SU-DHL-6 (cell line): ENCODE data around the gene ARID3B.

Experiments
- H2AFZ ChIP-seq: fragments of 200-600 bp; sonication (generic); 2 replicates; pipeline ENCODE4 v1.6.1; 2014; ENCODE audit warnings: low read depth, mild to moderate bottlenecking, moderate library complexity, mixed read lengths, antibody characterized with exemption, low read length; ENCODE audit not compliant: severe bottlenecking
- H3F3A ChIP-seq: fragments of 200-600 bp; shearing (Covaris generic); 2 replicates; pipeline ENCODE4 v1.6.0; 2016; ENCODE audit warnings: antibody characterized with exemption, mild to moderate bottlenecking; ENCODE audit not compliant: insufficient read depth
- H3K27ac ChIP-seq: fragments of 200-600 bp; sonication (generic); 2 replicates; pipeline ENCODE4 v1.5.1; 2016; ENCODE audit warnings: low read depth, mild to moderate bottlenecking, low read length, moderate library complexity, mixed read lengths
- H3K27me3 ChIP-seq: fragments of 200-600 bp; sonication (generic), shearing (Covaris generic); 2 replicates; pipeline ENCODE4 v1.6.0; 2014; ENCODE audit warnings: mild to moderate bottlenecking, low read length
- H3K36me3 ChIP-seq: fragments of 200-600 bp; sonication (generic); 2 replicates; pipeline ENCODE4 v1.6.1; 2014; ENCODE audit warnings: mild to moderate bottlenecking, low read length, mixed read lengths
- H3K4me2 ChIP-seq: fragments of 300-600, 200-600 bp; shearing (Covaris generic), sonication (generic); 2 replicates; pipeline ENCODE4 v1.6.0; 2014; ENCODE audit warnings: low read length, low read depth, mild to moderate bottlenecking; ENCODE audit not compliant: poor library complexity, severe bottlenecking
- H3K4me3 ChIP-seq: fragments of 200-600 bp; sonication (generic); 2 replicates; pipeline ENCODE4 v1.5.1; 2014; ENCODE audit warnings: antibody characterized with exemption, low read length, mild to moderate bottlenecking, mixed read lengths; ENCODE audit not compliant: insufficient read depth, poor library complexity, severe bottlenecking
- H3K79me2 ChIP-seq: fragments of 200-600 bp; sonication (generic); 2 replicates; pipeline ENCODE4 v1.6.1; 2014; ENCODE audit warnings: mild to moderate bottlenecking, low read length, moderate library complexity; ENCODE audit not compliant: insufficient read depth
- H3K9ac ChIP-seq: fragments of 200-600 bp; sonication (generic); 2 replicates; pipeline ENCODE4 v1.7.0; 2014; ENCODE audit warnings: mild to moderate bottlenecking, low read length
- H3K9me2 ChIP-seq: fragments of 200-600 bp; sonication (generic); replicated peaks from 2 replicates; pipeline ENCODE4 v1.6.1; 2014; ENCODE audit warnings: low read length; ENCODE audit not compliant: insufficient read depth
- H3K9me3 ChIP-seq: fragments of 200-600 bp; sonication (generic); 2 replicates; pipeline ENCODE4 v1.6.1; 2014; ENCODE audit warnings: low read length, mixed read lengths; ENCODE audit not compliant: insufficient read depth
- H4K20me1 ChIP-seq: fragments of 200-600 bp; sonication (generic); 2 replicates; pipeline ENCODE4 v1.6.1; 2014; ENCODE audit warnings: low read depth, mild to moderate bottlenecking, antibody characterized with exemption, low read length, moderate library complexity, mixed read lengths
- EZH2phosphoT487 ChIP-seq: fragments of 200-600 bp; sonication (generic), shearing (Covaris generic); conservative IDR thresholded peaks from 2 replicates; pipeline ENCODE4 v1.6.1; 2018; ENCODE audit warnings: mild to moderate bottlenecking, antibody characterized with exemption, low read length, moderate library complexity, mixed read lengths
- TF ChIP-seq, protein P1 (sequence below): fragments of 200-600 bp; sonication (generic); IDR thresholded peaks from one replicate; pipeline ENCODE4 v1.5.1; 2017; ENCODE audit warnings: antibody characterized with exemption, mild to moderate bottlenecking, low read length, moderate library complexity; ENCODE audit not compliant: insufficient read depth, poor library complexity, severe bottlenecking

Gene ARID3B

GRCh38 chr15:74643665-74644204, 102.7 kb downstream of the ARID3B start:
- no peak overlapping the region for H3K4me3 ChIP-seq
- no peaks in the 10 kb centered on the region for H3K79me2 ChIP-seq
- no peaks in the 10 kb centered on the region for H3F3A ChIP-seq
- H3K4me2 ChIP-seq, result no peak overlapping the region
- TF ChIP-seq, protein P1, sequence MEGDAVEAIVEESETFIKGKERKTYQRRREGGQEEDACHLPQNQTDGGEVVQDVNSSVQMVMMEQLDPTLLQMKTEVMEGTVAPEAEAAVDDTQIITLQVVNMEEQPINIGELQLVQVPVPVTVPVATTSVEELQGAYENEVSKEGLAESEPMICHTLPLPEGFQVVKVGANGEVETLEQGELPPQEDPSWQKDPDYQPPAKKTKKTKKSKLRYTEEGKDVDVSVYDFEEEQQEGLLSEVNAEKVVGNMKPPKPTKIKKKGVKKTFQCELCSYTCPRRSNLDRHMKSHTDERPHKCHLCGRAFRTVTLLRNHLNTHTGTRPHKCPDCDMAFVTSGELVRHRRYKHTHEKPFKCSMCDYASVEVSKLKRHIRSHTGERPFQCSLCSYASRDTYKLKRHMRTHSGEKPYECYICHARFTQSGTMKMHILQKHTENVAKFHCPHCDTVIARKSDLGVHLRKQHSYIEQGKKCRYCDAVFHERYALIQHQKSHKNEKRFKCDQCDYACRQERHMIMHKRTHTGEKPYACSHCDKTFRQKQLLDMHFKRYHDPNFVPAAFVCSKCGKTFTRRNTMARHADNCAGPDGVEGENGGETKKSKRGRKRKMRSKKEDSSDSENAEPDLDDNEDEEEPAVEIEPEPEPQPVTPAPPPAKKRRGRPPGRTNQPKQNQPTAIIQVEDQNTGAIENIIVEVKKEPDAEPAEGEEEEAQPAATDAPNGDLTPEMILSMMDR, result no peak
- TF ChIP-seq EZH2phosphoT487, result no peak
- H3K27me3 ChIP-seq, result no peaks in the 10 kb centered on the region
- no peak overlapping the region for H3K27ac ChIP-seq
- no peaks in the 10 kb centered on the region for H3K36me3 ChIP-seq
- H3K9me2 ChIP-seq, result no peaks in the 10 kb centered on the region
- no peak overlapping the region for H2AFZ ChIP-seq
- no peaks in the 10 kb centered on the region for H3K9me3 ChIP-seq
- no peaks in the 10 kb centered on the region for H4K20me1 ChIP-seq
- H3K9ac ChIP-seq, result no peak overlapping the region

GRCh38 chr15:74646480-74646879, 105.5 kb downstream of the ARID3B start:
- Histone ChIP-seq H3K9me3 (no peaks in the 10 kb centered on the region), H3K27ac (no peak overlapping the region)

More at GRCh38 chr15:74646480-74646879, 105.5 kb downstream of the ARID3B start:
- no peak overlapping the region for H3K4me3 ChIP-seq
- no peaks in the 10 kb centered on the region for H3K79me2 ChIP-seq
- H3K4me2 ChIP-seq, result no peak overlapping the region
- no peaks in the 10 kb centered on the region for H3F3A ChIP-seq
- H3K36me3 ChIP-seq, result no peaks in the 10 kb centered on the region
- H3K27me3 ChIP-seq, result no peaks in the 10 kb centered on the region
- H3K9me2 ChIP-seq, result no peaks in the 10 kb centered on the region
- no peaks in the 10 kb centered on the region for H4K20me1 ChIP-seq
- no peak for TF ChIP-seq EZH2phosphoT487
- TF ChIP-seq, protein P1, result no peak
- H2AFZ ChIP-seq, result no peak overlapping the region
- no peak overlapping the region for H3K9ac ChIP-seq
